Stimulated activated CD4-positive, alpha-beta T cell treated with anti-CD3 and anti-CD28 coated beads, Interleukin-4, amount 100 ng/mL, for 1 hour (primary cell): ENCODE measurements around the gene SMC3.
"Not testable (repeated sequence)": the region's sequence is repeated elsewhere in the genome, so short reads cannot be mapped to it uniquely, and the experiment has no call there.

Experiments
- DNase-seq: peaks from one replicate; pipeline ENCODE4 v3.0.0-alpha.2; 2020

SMC3 gene

DNA sequence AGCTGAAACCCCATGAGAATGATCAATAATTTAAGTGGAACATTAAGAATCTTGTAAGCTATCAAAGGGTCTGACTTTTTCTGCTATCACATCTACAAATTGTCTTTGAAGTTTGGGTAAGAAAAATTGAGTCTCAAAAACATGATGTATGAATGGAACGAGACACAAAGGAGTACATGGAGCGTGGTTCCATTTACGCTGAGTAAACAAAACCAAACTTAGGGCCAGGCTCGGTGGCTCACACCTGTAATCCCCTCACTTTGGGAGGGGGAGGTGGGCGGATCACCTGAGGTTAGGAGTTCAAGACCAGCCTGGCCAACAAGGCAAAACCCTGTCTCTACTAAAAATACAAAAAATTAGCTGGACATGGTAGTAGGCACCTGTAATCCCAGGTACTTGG, 24.3 kb downstream of the SMC3 start:
- DNase-seq = no peak

- no peak for DNase-seq
Observed at GRCh38 chr10:110597476-110597875, 30.0 kb downstream of the SMC3 start.

GRCh38 chr10:110600487-110601101, 33.1 kb downstream of the SMC3 start:
- DNase-seq = no peak

DNA sequence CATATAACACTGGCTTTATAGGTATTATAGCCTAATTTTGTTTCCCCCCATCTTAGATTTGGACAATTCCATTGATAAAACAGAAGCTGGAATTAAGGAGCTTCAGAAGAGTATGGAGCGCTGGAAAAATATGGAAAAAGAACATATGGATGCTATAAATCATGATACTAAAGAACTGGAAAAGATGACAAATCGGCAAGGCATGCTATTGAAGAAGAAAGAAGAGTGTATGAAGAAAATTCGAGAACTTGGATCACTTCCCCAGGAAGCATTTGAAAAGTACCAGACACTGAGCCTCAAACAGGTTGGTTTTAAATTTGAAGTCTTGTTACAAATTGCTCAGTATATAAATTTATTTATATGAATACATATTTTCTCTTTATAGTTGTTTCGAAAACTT, 34.1 kb downstream of the SMC3 start:
- no peak for DNase-seq

GRCh38 chr10:110608087-110608486, 40.6 kb downstream of the SMC3 start:
- DNase-seq = no peak

- DNase-seq = no peak
Observed at GRCh38 chr10:110609605-110610004, 42.1 kb downstream of the SMC3 start.

- peak; percentile 41 for DNase-seq
Observed at GRCh38 chr10:110610308-110610774, 42.8 kb downstream of the SMC3 start.

GRCh38 chr10:110610781-110611180, 43.3 kb downstream of the SMC3 start:
- not testable (repeated sequence) for DNase-seq

GRCh38 chr10:110612087-110612486, 44.6 kb downstream of the SMC3 start:
- no peak for DNase-seq

- DNase-seq = no peak
Observed at GRCh38 chr10:110612629-110613028, 45.1 kb downstream of the SMC3 start.

DNA sequence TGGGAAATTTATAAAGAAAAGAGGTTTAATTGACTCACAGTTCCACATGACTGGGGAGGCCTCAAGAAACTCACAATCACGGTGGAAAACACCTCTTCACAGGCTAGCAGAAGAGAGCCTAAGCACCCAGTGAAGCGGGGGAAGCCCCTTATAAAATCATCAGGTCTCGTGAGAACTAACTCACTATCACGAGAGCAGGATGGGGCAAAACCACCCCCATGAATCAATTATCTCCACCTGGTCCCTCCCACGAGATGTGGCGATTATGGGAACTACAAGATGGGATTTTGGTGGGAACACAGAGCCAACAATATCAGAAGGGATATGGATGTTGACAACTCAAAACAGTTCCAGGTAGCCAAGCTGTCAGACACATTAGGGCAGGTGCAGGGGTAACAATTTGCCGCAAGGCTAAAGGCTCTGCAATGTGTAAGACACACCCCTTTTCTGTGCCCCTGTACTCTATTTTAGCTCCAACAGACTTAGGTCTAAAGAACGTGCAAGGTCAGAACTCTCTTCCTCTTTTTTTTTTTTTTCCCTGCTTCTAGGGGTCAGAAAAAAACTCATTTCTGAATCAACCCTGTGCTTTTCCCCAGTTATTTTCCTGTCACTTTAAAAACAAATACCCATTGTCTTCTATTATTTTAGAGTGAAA, 46.0 kb downstream of the SMC3 start:
- no peak for DNase-seq

GRCh38 chr10:110613996-110614495, 46.6 kb downstream of the SMC3 start:
- DNase-seq = no peak

GRCh38 chr10:110615057-110615747, 47.7 kb downstream of the SMC3 start:
- no peak for DNase-seq

- no peak for DNase-seq
Observed at GRCh38 chr10:110616493-110617033, 49.1 kb downstream of the SMC3 start.

DNA sequence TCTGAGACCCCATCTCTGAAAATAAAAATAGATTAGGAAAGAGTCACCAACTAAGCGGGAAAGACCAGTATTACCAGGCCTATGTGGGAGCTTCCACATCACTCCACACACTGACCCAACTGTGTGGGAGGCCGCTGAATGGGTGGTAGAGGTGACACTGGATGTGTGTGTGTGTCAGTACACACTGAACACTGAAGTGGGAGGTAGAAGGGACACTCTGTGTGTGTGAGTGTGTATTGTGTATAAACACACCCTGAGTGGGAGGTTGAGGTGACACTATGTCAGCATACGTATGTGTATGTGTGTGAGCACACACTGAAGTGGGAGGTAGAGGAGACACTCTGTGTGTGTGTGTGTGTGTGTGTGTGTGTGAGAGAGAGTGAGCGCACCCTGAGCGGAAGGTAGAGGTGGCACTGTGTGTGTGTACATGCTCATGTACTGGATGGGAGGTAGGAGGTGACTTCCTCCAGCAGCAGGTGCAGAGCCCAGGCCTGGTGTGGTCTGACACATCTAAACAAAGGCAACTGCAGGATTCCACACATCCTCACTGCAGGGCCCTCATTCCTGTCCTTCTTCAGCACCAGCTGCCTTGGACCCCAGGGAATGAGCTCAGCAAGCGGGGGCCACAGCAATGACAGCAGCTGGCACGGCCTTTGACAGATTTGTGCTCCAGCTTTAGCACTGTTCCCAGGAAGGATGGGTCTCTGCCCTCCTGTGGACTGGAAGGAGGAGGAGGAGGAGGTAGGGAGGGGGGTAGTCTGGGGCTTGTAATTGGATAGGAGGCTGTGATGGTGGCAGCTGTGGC, 50.1 kb downstream of the SMC3 start:
- no peak for DNase-seq

GRCh38 chr10:110618230-110618610, 50.7 kb downstream of the SMC3 start:
- peak; percentile 28 for DNase-seq

- no peak for DNase-seq
Observed at GRCh38 chr10:110619514-110620397, 52.3 kb downstream of the SMC3 start.

DNA sequence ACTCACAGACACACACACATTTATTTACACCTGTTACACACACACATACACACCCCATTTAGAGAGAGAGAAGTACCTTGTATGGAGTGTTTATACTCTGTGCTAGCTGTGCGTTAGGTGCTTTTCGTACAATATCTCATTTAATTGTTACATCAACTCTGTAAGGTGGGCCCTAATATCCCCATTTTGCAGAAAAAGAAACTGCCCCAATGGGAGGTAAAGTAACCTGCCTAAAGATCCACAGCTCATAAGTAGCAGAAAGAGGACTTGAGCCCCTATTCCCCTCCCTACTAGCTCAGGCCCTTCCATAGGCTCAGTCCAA, 52.9 kb downstream of the SMC3 start:
- no peak for DNase-seq

DNA sequence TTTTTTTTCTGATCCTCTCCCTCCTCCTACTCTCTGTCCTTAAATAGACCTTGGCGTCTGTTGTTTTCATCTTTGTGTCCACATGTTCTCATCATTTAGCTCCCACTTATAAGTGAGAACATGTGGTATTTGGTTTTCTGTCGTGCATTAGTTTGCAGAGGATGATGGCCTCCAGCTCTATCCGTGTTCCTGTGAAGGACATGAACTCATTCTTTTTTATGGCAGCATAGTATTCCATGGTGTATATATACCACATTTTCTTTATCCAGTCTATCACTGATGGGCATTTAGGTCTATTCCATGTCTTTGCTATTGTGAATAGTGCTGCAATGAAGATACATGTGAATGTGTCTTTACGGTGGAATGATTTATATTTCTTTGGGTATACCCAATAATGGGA, 55.8 kb downstream of the SMC3 start:
- DNase-seq = not testable (repeated sequence)

DNA sequence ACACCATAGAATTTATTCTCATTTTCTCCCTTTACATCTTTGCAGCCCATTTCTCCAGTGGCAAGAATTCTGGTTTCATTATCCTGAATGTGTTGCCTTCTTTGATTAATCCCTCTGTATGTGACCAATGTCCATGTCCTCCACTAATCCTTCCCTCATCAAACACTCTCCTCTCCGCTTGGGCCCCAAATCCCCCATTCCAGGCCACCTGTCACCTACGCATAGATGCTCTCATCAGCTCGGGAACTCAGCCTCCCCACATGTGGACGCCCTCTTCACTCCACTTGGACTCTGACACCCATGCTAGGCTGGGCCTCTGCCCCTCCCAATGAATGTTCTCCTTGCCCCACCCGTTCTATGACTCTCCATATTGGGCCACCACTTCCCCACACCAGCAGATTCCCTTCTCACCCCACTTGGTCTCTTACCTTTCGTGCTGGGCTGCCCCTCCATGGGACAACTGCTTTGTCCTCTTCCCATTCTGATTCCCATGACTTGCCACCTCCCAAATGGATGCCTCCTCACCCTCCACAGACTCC, 57.9 kb downstream of the SMC3 start:
- no peak for DNase-seq
